H1 (cell line): ENCODE measurements around the gene FKBP1B. TPM values are rescaled to one million over a fixed set of nuclear protein-coding genes. Genes with fewer than 3 reads are reported as not detected.

Experiments used
- CTCF ChIA-PET: fragments of 300-600 bp; sonication (Branson Sonifier 250); formaldehyde crosslinking; loops from one replicate; lab custom pipeline; 2021; ENCODE audit not compliant: partially characterized antibody; lab: Charles Lee
- POLR2A ChIA-PET: fragments of 300-600 bp; sonication (Branson Sonifier 250); formaldehyde crosslinking; loops from one replicate; lab custom pipeline; 2021; ENCODE audit warnings: inconsistent platforms; ENCODE audit not compliant: partially characterized antibody; lab: Charles Lee
- DNase-seq, 2 experiments: peaks; one replicate each; pipeline versions ENCODE4 v3.0.0 to v3.0.0-alpha.2; 2010 to 2022; ENCODE audit warnings: low spot score in 2 of 2, low read depth in 1 of 2, mixed read lengths in 1 of 2
- FAIRE-seq: peaks from 2 replicates; lab custom pipeline; 2011; peaks lifted over from hg19 to GRCh38; lab: Jason Lieb, UNC
- H2AFZ ChIP-seq: 2 replicates; pipeline ENCODE4 v1.8.1; 2012; ENCODE audit warnings: low read length, inconsistent platforms
- H2AK5ac ChIP-seq: 2 replicates; pipeline ENCODE4 v1.6.1; 2013; ENCODE audit warnings: low read depth, low read length
- H2BK120ac ChIP-seq: replicated peaks from 2 replicates; pipeline ENCODE3; 2013; ENCODE audit warnings: low read depth, low read length, inconsistent platforms
- H2BK12ac ChIP-seq: 2 replicates; pipeline ENCODE4 v1.6.1; 2013; ENCODE audit warnings: low read depth, low read length
- H2BK15ac ChIP-seq: 2 replicates; pipeline ENCODE4 v1.6.1; 2013; ENCODE audit warnings: low read length
- H2BK20ac ChIP-seq: 2 replicates; pipeline ENCODE4 v1.6.1; 2013; ENCODE audit warnings: low read length
- H2BK5ac ChIP-seq: 2 replicates; pipeline ENCODE4 v1.6.1; 2013; ENCODE audit warnings: low read depth, low read length
- H3K14ac ChIP-seq: 2 replicates; pipeline ENCODE4 v1.6.1; 2013; ENCODE audit warnings: inconsistent platforms; ENCODE audit not compliant: insufficient read length
- H3K18ac ChIP-seq: 2 replicates; pipeline ENCODE4 v1.6.1; 2013; ENCODE audit warnings: low read length; ENCODE audit errors: extremely low read depth
- H3K23ac ChIP-seq: 2 replicates; pipeline ENCODE4 v1.6.1; 2013; ENCODE audit warnings: inconsistent platforms; ENCODE audit not compliant: insufficient read length
- H3K23me2 ChIP-seq: 2 replicates; pipeline ENCODE4 v1.6.1; 2013; ENCODE audit warnings: low read depth, low read length
- H3K27ac ChIP-seq: 2 replicates; pipeline ENCODE4 v1.6.1; 2011; ENCODE audit warnings: low read depth, low read length, inconsistent platforms
- H3K27me3 ChIP-seq, 4 experiments: replicated peaks in 1 of 4; 1 replicate in 1 of 4; 2 replicates in 3 of 4; pipeline versions ENCODE4 v1.6.1 to v1.8.1; 2011 to 2013; ENCODE audit warnings: low read length in 3 of 4, mild to moderate bottlenecking in 3 of 4, inconsistent platforms in 2 of 4, mixed read lengths in 2 of 4, moderate library complexity in 1 of 4; ENCODE audit not compliant: control insufficient read depth in 3 of 4, insufficient read depth in 3 of 4; ENCODE audit errors: extremely low read depth in 1 of 4
- H3K36me3 ChIP-seq, 4 experiments: 2 replicates each; pipeline versions ENCODE4 v1.6.1 to v1.8.1; 2011 to 2013; ENCODE audit warnings: mild to moderate bottlenecking in 4 of 4, low read length in 3 of 4, moderate library complexity in 2 of 4, control low read depth in 1 of 4, inconsistent platforms in 1 of 4; ENCODE audit not compliant: insufficient read depth in 4 of 4, control insufficient read depth in 2 of 4
- H3K4ac ChIP-seq: replicated peaks from 2 replicates; pipeline ENCODE3; 2013; ENCODE audit warnings: low read length, low read depth, mixed read lengths, inconsistent platforms; ENCODE audit not compliant: insufficient read length
- H3K4me1 ChIP-seq, 4 experiments: replicated peaks in 1 of 4; 1 replicate in 1 of 4; 2 replicates in 3 of 4; pipeline versions ENCODE4 v1.6.1 to v1.8.1; 2011 to 2013; ENCODE audit warnings: low read length in 3 of 4, inconsistent platforms in 2 of 4, mixed read lengths in 1 of 4; ENCODE audit not compliant: insufficient read depth in 4 of 4, control insufficient read depth in 3 of 4
- H3K4me2 ChIP-seq, 2 experiments: 2 replicates each; pipeline versions ENCODE4 v1.6.1 to v1.8.1; 2011 to 2013; ENCODE audit warnings: low read depth in 2 of 2, low read length in 2 of 2, control low read depth in 1 of 2, inconsistent platforms in 1 of 2, mild to moderate bottlenecking in 1 of 2; ENCODE audit not compliant: insufficient read depth in 1 of 2
- H3K4me3 ChIP-seq, 4 experiments: fragments of 200-600, 300-600 bp in 1 of 4; sonication (generic), shearing (Covaris generic), sonication (Bioruptor Twin) in 1 of 4; 2 replicates each; pipeline versions ENCODE4 v1.5.1 to v1.8.1; 2011 to 2016; ENCODE audit warnings: low read length in 4 of 4, low read depth in 3 of 4, control low read depth in 2 of 4, inconsistent platforms in 2 of 4, mild to moderate bottlenecking in 2 of 4, mixed read lengths in 1 of 4, moderate library complexity in 1 of 4; ENCODE audit not compliant: insufficient read depth in 2 of 4; ENCODE audit errors: extremely low read depth in 1 of 4
- H3K56ac ChIP-seq: replicated peaks from 2 replicates; pipeline ENCODE3; 2013; ENCODE audit warnings: low read depth, mild to moderate bottlenecking, mixed read lengths, low read length, inconsistent platforms; ENCODE audit not compliant: insufficient read length
- H3K79me1 ChIP-seq: 2 replicates; pipeline ENCODE4 v1.6.1; 2013; ENCODE audit warnings: low read depth, low read length, control low read depth
- H3K79me2 ChIP-seq, 2 experiments: 2 replicates each; pipeline versions ENCODE4 v1.6.1 to v1.8.1; 2012 to 2013; ENCODE audit warnings: low read length in 2 of 2, mild to moderate bottlenecking in 2 of 2, inconsistent platforms in 1 of 2; ENCODE audit not compliant: insufficient read depth in 2 of 2, control insufficient read depth in 1 of 2
- H3K9ac ChIP-seq, 4 experiments: replicated peaks in 1 of 4; 1 replicate in 1 of 4; 2 replicates in 3 of 4; pipeline versions ENCODE4 v1.6.1 to v1.8.1; 2011 to 2013; ENCODE audit warnings: low read depth in 3 of 4, low read length in 3 of 4, control low read depth in 2 of 4, mild to moderate bottlenecking in 2 of 4, moderate library complexity in 2 of 4, inconsistent platforms in 1 of 4; ENCODE audit errors: extremely low read depth in 1 of 4
- H3K9me3 ChIP-seq, 2 experiments: 2 replicates each; pipeline versions ENCODE4 v1.6.1 to v1.8.1; 2012 to 2013; ENCODE audit warnings: mild to moderate bottlenecking in 2 of 2, moderate library complexity in 2 of 2, control low read depth in 1 of 2, inconsistent platforms in 1 of 2, low read depth in 1 of 2, low read length in 1 of 2, mixed read lengths in 1 of 2; ENCODE audit not compliant: insufficient read depth in 2 of 2
- H4K20me1 ChIP-seq, 2 experiments: replicated peaks in 1 of 2; 2 replicates each; pipeline versions ENCODE3 to v1.8.1; 2011 to 2013; ENCODE audit warnings: inconsistent platforms in 2 of 2, low read length in 2 of 2, mild to moderate bottlenecking in 1 of 2; ENCODE audit not compliant: insufficient read depth in 2 of 2, control insufficient read depth in 1 of 2
- H4K5ac ChIP-seq: 2 replicates; pipeline ENCODE4 v1.6.1; 2013; ENCODE audit warnings: low read length, low read depth, mixed read lengths, inconsistent platforms; ENCODE audit not compliant: insufficient read length
- H4K8ac ChIP-seq: 2 replicates; pipeline ENCODE4 v1.8.0; 2013; ENCODE audit warnings: mild to moderate bottlenecking, moderate library complexity, low read length, inconsistent platforms; ENCODE audit not compliant: insufficient read depth; ENCODE audit errors: extremely low read depth
- H4K91ac ChIP-seq: replicated peaks from 2 replicates; pipeline ENCODE3; 2013; ENCODE audit warnings: low read length, mixed read lengths, inconsistent platforms; ENCODE audit not compliant: insufficient read length
- POLR2A ChIP-seq, 2 experiments: IDR thresholded peaks; 1 replicate in 1 of 2; 2 replicates in 1 of 2; pipeline ENCODE4 v1.6.1; 2011; ENCODE audit warnings: low read depth in 2 of 2, low read length in 2 of 2, mild to moderate bottlenecking in 2 of 2; ENCODE audit errors: control extremely low read depth in 1 of 2
- USF2 ChIP-seq: IDR thresholded peaks from 2 replicates; pipeline ENCODE4 v1.6.1; 2011; ENCODE audit warnings: low read length, improper control_type of control experiment
- WGBS, 2 experiments: shearing (Covaris generic) in 1 of 2; methylation state at CpG; one replicate each; pipeline versions ENCODE4 v1.1.6 to v1.1.7; 2013 to 2015; ENCODE audit warnings: low lambda C conversion rate in 2 of 2, mixed read lengths in 2 of 2, inconsistent platforms in 1 of 2, low coverage in 1 of 2, missing lambda C conversion rate in 1 of 2; ENCODE audit not compliant: insufficient replicate concordance in 2 of 2, insufficient coverage in 1 of 2, insufficient read length in 1 of 2; ENCODE audit errors: extremely low coverage in 1 of 2, missing lambda C conversion rate in 1 of 2; 5-methylcytosine and 5-hydroxymethylcytosine counted together
- polyA plus RNA-seq, 7 experiments: library from polyadenylated mRNA; depleted of rRNA in 3 of 7; stranded (reverse) in 5 of 7; unstranded in 2 of 7; fragments of >200 nt in 5 of 7; fragments of 200-250 nt in 2 of 7; gene quantifications; 1 replicate in 5 of 7; 2 replicates in 1 of 7; 4 replicates in 1 of 7; pipeline versions ENCODE4 v1.2.1 to v1.2.3, GENCODE V29; 2011 to 2013; ENCODE audit warnings: missing spikeins in 2 of 7, mixed read lengths in 2 of 7
- total RNA-seq: library from RNA; stranded (reverse); fragmentation: NEBNext Ultra II Directional; extraction: Animal tissue kit (Norgen Biotek cat#: 25700); gene quantifications from 2 replicates; pipeline ENCODE4 v1.2.1, GENCODE V29; 2021

Gene FKBP1B
- total and polyA plus RNA-seq, 2 of the 8 experiments (the other 6 are each of a cell fraction or from before 2014, with no cell fraction given): 50.8 to 151 TPM

- peak overlapping the region; percentile 24 for H3K4ac ChIP-seq
- WGBS, 2 experiments: 91% methylated on average over 8 of the region's 8 CpGs; no CpG with 5 or more reads in 1 of the 2 experiments
- peak overlapping the region; percentile 97 for H4K91ac ChIP-seq
- H3K9me3 ChIP-seq: no peaks in the 10 kb centered on the region
- H2BK5ac ChIP-seq: peak overlapping the region; percentile 96
- H3K9ac ChIP-seq: peak overlapping the region in 3 of 4 experiments; percentile 72 to 93 (median 90); a peak in 6 of 7 replicates
- H4K5ac ChIP-seq: peak overlapping the region; percentile 77
- peaks cover 10% of the 10 kb centered on the region for H3K23me2 ChIP-seq
- peak overlapping the region; percentile 55 to 77 (median 66) for H3K4me3 ChIP-seq
- H3K79me1 ChIP-seq: no peaks in the 10 kb centered on the region
- H3K4me1 ChIP-seq: peaks cover 5 to 11% (median 10%) of the 10 kb centered on the region in 4 experiments
- FAIRE-seq (no peak), DNase-seq (no peak)
- peak overlapping the region; percentile 16 for H2BK120ac ChIP-seq
- peak overlapping the region; percentile 84; the same call in 1 of the 2 replicates for H2BK15ac ChIP-seq
- H3K56ac ChIP-seq: peak overlapping the region; percentile 24
- TF ChIP-seq USF2 (peak; percentile 39), POLR2A (IDR thresholded peaks at IDR 0.05; ENCODE audit: control extremely low read depth in 1 of 2, low read depth in 2 of 2, low read length in 2 of 2) (no peak)
- H4K20me1 ChIP-seq: no peaks in the 10 kb centered on the region
- peak overlapping the region; percentile 75 for H2BK12ac ChIP-seq
- H3K14ac ChIP-seq: no peak overlapping the region
- no peaks in the 10 kb centered on the region for H3K79me2 ChIP-seq
- CTCF ChIA-PET: interaction anchor here (0.6 to 4.3 kb wide), 13 partner anchors 18 to 278 kb away, joined by 3 to 25 read pairs (median 7); partner anchors contain the start of genes ATAD2B, FAM228B and PFN4
- peak overlapping the region; percentile 93 for H2AK5ac ChIP-seq
- no peak overlapping the region for H3K23ac ChIP-seq
- peak overlapping the region; percentile 88; the same call in 1 of the 2 replicates for H3K18ac ChIP-seq
- H3K4me2 ChIP-seq: peak overlapping the region; percentile 80 to 94
- H3K27me3 ChIP-seq: no peaks in the 10 kb centered on the region
- POLR2A ChIA-PET: interaction anchor here (0.8 to 3.1 kb wide), 22 partner anchors 8 to 157 kb away, joined by 3 to 24 read pairs (median 7); partner anchors contain the start of genes ATAD2B, FAM228B, MFSD2B and UBXN2A
- H3K27ac ChIP-seq: peak overlapping the region; percentile 89
- H4K8ac ChIP-seq: peak overlapping the region; percentile 99; the same call in 1 of the 2 replicates
- peaks cover 11 to 19% (median 16%) of the 10 kb centered on the region in 4 experiments; a peak in 7 of 8 replicates for H3K36me3 ChIP-seq
- no peak overlapping the region for H2AFZ ChIP-seq
- peak overlapping the region; percentile 13; the same call in 1 of the 2 replicates for H2BK20ac ChIP-seq
Observed at GRCh38 chr2:24082787-24083566, 33.4 kb downstream of the FKBP1B start.
